ENCODE data around the gene ANO10. TPM values are rescaled to one million over a fixed set of nuclear protein-coding genes. Genes with fewer than 3 reads are reported as not detected.
"Not testable (repeated sequence)": the region's sequence is repeated elsewhere in the genome, so short reads cannot be mapped to it uniquely, and the experiment has no call there.

Gene ANO10
- total and polyA plus RNA-seq, 10 donors = 2.6 to 21.7 (median 16.6) TPM

GRCh38 chr3:43609406-43609805 lies 12.4 kb downstream of the ANO10 start:
- H3K36me3 ChIP-seq = peaks cover 0 to 11% (median 0%) of the 10 kb centered on the region in 6 donors
- intact Hi-C loops (cut with DNase I; ENCODE audit: low total_unique reads) = no loop called here
- no peak for DNase-seq
- H3K4me3 ChIP-seq = no peak overlapping the region
- no peaks in the 10 kb centered on the region for H3K27me3 ChIP-seq (replicated peaks in 1 of 7)
- H3K4me1 ChIP-seq = no peaks in the 10 kb centered on the region
- H3K27ac ChIP-seq = no peak overlapping the region
- no peaks in the 10 kb centered on the region for H3K9me3 ChIP-seq
- WGBS, 5 donors = 93 to 100% (median 97%) methylated on average over 1 of the region's 1 CpG
- TF ChIP-seq CTCF (IDR thresholded peaks at IDR 0.05 in 8 of 11, conservative IDR thresholded peaks at IDR 0.05 in 3 of 11) (no peak), POLR2AphosphoS5 (IDR thresholded peaks at IDR 0.05) (no peak), POLR2A (IDR thresholded peaks at IDR 0.05) (no peak)

GRCh38 chr3:43608751-43609150 lies 13.1 kb downstream of the ANO10 start:
- Histone ChIP-seq H3K4me3 (no peak overlapping the region), H3K4me1 (no peaks in the 10 kb centered on the region), H3K9me3 (no peaks in the 10 kb centered on the region), H3K36me3 (peaks cover 0 to 18% (median 0%) of the 10 kb centered on the region in 6 donors), H3K27ac (no peak overlapping the region), H3K27me3 (replicated peaks in 1 of 7) (no peaks in the 10 kb centered on the region)
- TF ChIP-seq POLR2AphosphoS5 (IDR thresholded peaks at IDR 0.05) = no peak
- TF ChIP-seq POLR2A (IDR thresholded peaks at IDR 0.05) = no peak
- no peak for TF ChIP-seq CTCF (IDR thresholded peaks at IDR 0.05 in 8 of 11, conservative IDR thresholded peaks at IDR 0.05 in 3 of 11)
- intact Hi-C loops (cut with DNase I; ENCODE audit: low total_unique reads) = no loop called here
- WGBS, 5 donors = 58 to 79% (median 78%) methylated on average over 1 of the region's 1 CpG
- no peak for DNase-seq

- TF ChIP-seq POLR2AphosphoS5 (IDR thresholded peaks at IDR 0.05) = no peak
- TF ChIP-seq POLR2A (IDR thresholded peaks at IDR 0.05) = no peak
- no peak for TF ChIP-seq CTCF (IDR thresholded peaks at IDR 0.05 in 8 of 11, conservative IDR thresholded peaks at IDR 0.05 in 3 of 11)
- no peaks in the 10 kb centered on the region for H3K27me3 ChIP-seq (replicated peaks in 1 of 7)
- no peaks in the 10 kb centered on the region for H3K9me3 ChIP-seq
- no peak overlapping the region for H3K27ac ChIP-seq
- no peak overlapping the region for H3K4me3 ChIP-seq
- no peak for DNase-seq
- intact Hi-C loops (cut with DNase I; ENCODE audit: low total_unique reads) = no loop called here
- H3K36me3 ChIP-seq = peaks cover 0 to 29% (median 0%) of the 10 kb centered on the region in 6 donors
- no peaks in the 10 kb centered on the region for H3K4me1 ChIP-seq
- 73 to 86% (median 79%) methylated on average over 2 of the region's 2 CpGs for WGBS, 5 donors
These were observed 15.5 kb downstream of the ANO10 start for GRCh38 chr3:43606284-43606683.

- intact Hi-C loops (cut with DNase I; ENCODE audit: low total_unique reads); DNase-seq; H3K27me3 ChIP-seq (replicated peaks in 1 of 7); H3K4me3 ChIP-seq; H3K27ac ChIP-seq; H3K4me1 ChIP-seq: not testable (repeated sequence)
- 75 to 93% (median 78%) methylated on average over 1 to 2 of the region's 2 CpGs for WGBS, 5 donors
- peaks cover 0 to 19% (median 14%) of the 10 kb centered on the region in 8 donors for H3K9me3 ChIP-seq
- H3K36me3 ChIP-seq = peaks cover 0 to 38% (median 0%) of the 10 kb centered on the region in 6 donors
These were observed 21.9 kb downstream of the ANO10 start for GRCh38 chr3:43599959-43600358.

- intact Hi-C loops (cut with DNase I; ENCODE audit: low total_unique reads) = no loop called here
- H3K36me3 ChIP-seq = peaks cover 0 to 22% (median 0%) of the 10 kb centered on the region in 6 donors
- TF ChIP-seq POLR2A (IDR thresholded peaks at IDR 0.05) = no peak
- no peak for TF ChIP-seq POLR2AphosphoS5 (IDR thresholded peaks at IDR 0.05)
- no peak for TF ChIP-seq CTCF (IDR thresholded peaks at IDR 0.05 in 8 of 11, conservative IDR thresholded peaks at IDR 0.05 in 3 of 11)
- peaks cover 0 to 20% (median 16%) of the 10 kb centered on the region in 8 donors for H3K9me3 ChIP-seq
- H3K4me1 ChIP-seq = no peaks in the 10 kb centered on the region
- H3K4me3 ChIP-seq = no peak overlapping the region
- DNase-seq = no peak
- H3K27me3 ChIP-seq (replicated peaks in 1 of 7) = no peaks in the 10 kb centered on the region
- H3K27ac ChIP-seq = no peak overlapping the region
These were observed 23.9 kb downstream of the ANO10 start for GRCh38 chr3:43597961-43598360.

- intact Hi-C loops (cut with DNase I; ENCODE audit: low total_unique reads); H3K27me3 ChIP-seq (replicated peaks in 1 of 7); H3K27ac ChIP-seq; H3K4me3 ChIP-seq; H3K4me1 ChIP-seq; DNase-seq: not testable (repeated sequence)
- Histone ChIP-seq H3K36me3 (peaks cover 0 to 33% (median 4%) of the 10 kb centered on the region in 6 donors), H3K9me3 (peaks cover 0 to 37% (median 29%) of the 10 kb centered on the region in 8 donors)
- WGBS, 5 donors = 90 to 100% (median 96%) methylated on average over 2 to 3 of the region's 3 CpGs
These were observed 25.6 kb downstream of the ANO10 start for GRCh38 chr3:43596178-43596577.

- peaks cover 0 to 37% (median 30%) of the 10 kb centered on the region in 8 donors for H3K9me3 ChIP-seq
- WGBS, 5 donors = 96 to 99% (median 98%) methylated on average over 3 of the region's 3 CpGs
- H3K27me3 ChIP-seq (replicated peaks in 1 of 7); DNase-seq; intact Hi-C loops (cut with DNase I; ENCODE audit: low total_unique reads); H3K4me1 ChIP-seq; H3K4me3 ChIP-seq; H3K27ac ChIP-seq: not testable (repeated sequence)
- H3K36me3 ChIP-seq = peaks cover 0 to 40% (median 6%) of the 10 kb centered on the region in 6 donors
These were observed 26.5 kb downstream of the ANO10 start for GRCh38 chr3:43595280-43595679.

Measured in spleen (tissue), 11 donors.